Astrocyte of the cerebellum (primary cell): ENCODE measurements around the gene AMDHD1.

Source experiments
- DNase-seq: peaks from one replicate; pipeline ENCODE4 v3.0.0-alpha.2; 2011; ENCODE audit warnings: low read depth
- H3K4me3 ChIP-seq: 2 replicates; pipeline ENCODE4 v1.5.1; 2011; ENCODE audit warnings: mild to moderate bottlenecking, low read depth, low read length, moderate library complexity
- CTCF ChIP-seq: IDR thresholded peaks from 2 replicates; pipeline ENCODE4 v1.5.1; 2012; ENCODE audit warnings: low read length, low read depth, moderate library complexity, mild to moderate bottlenecking; ENCODE audit errors: missing control alignments
- in situ Hi-C: cut with HindIII; loops from 2 replicates; pipeline ENCODE4 v1.10.0; 2017; ENCODE audit warnings: low sequenced_read_pairs

AMDHD1 gene, protein sequence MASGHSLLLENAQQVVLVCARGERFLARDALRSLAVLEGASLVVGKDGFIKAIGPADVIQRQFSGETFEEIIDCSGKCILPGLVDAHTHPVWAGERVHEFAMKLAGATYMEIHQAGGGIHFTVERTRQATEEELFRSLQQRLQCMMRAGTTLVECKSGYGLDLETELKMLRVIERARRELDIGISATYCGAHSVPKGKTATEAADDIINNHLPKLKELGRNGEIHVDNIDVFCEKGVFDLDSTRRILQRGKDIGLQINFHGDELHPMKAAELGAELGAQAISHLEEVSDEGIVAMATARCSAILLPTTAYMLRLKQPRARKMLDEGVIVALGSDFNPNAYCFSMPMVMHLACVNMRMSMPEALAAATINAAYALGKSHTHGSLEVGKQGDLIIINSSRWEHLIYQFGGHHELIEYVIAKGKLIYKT

DNA sequence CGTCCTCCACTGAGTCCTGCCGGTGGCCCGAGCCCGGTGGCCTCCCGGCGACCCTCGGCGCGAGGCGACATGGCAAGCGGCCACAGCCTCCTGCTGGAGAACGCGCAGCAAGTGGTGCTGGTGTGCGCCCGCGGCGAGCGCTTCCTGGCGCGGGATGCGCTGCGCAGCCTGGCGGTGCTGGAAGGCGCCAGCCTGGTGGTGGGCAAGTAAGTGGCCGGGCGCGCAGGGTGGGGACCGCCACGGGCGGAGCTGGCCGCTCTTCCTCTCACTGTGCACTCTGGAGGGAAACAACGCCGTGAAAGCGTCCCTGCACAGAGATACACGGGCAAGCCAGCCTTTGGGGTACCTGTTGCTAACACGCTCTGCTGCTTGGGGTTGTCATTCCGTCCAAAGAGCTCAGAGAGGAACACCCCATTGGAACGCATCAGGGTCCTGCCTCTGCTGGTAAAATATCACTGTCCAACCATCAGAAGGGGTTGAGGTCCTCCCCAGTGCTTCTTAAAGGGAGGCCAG, at the start of gene AMDHD1:
Gene AMDHD1 (plus strand): TSS at position 2 of the 513 bp plus-strand sequence. CDS start 68 bp downstream, at position 70.
- DNase-seq, result no peak
- in situ Hi-C loops, result no loop called here
- H3K4me3 ChIP-seq, result peak within 1 kb of the TSS; percentile 62
- peak; percentile 22 for TF ChIP-seq CTCF

DNA sequence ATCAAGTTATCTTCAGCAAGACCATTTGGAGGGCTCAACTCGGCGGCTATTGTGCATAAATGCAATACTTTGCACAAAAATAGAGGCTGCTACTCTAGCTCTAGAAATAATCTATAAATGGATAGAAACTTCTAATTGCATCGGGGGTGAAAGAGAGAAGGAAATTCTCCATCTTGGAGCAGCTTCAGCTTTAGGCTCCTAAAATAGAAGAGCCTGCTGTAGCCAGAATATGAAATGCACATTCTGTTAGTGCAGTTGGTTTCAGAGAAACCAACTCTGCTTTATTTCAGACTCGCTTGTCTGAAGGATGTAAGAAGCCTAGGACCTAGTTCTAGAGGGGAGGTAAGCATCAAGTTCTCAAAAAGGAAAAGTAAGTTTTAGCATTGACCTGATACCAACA, 46.3 kb upstream of the AMDHD1 start:
- in situ Hi-C loops, result no loop called here
- no peak for DNase-seq
- no peak overlapping the region for H3K4me3 ChIP-seq
- TF ChIP-seq CTCF, result no peak

DNA sequence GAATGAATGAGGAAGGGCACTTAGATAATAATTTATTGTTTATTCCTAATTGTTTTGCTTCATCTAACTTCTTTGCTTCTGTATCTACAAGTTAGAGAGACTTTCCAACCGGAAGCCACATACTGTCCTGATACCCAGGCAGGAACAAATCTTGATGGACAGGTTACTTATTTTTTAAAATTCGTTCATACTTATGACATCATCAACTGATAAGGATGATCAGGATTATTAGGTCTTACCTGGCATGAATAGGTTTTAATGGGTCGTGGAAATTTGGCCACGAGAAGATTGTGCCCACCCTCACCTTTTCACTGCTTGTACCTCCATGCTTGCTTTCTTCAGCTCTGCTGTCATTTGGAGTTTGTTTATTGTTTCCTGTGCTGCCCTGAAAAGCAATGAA, 45.0 kb upstream of the AMDHD1 start:
- TF ChIP-seq CTCF, result no peak
- H3K4me3 ChIP-seq, result no peak overlapping the region
- in situ Hi-C loops, result no loop called here
- no peak for DNase-seq

DNA sequence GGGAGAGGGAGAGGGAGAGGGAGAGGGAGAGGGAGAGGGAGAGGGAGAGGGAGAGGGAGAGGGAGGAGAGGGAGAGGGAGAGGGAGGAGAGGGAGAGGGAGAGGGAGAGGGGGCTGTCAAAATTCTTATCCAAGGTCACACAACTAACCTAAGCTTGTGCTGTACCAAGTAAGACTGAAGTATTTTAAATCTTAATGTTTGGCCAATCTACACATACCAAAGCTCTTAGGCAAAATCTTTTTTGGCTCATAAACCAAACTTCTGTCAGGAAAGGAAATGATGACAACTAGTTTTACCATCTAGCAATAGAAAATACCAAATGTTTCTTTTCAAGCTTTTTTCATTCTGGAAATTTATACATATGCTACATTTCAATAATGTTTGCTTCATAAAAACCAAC, 34.6 kb upstream of the AMDHD1 start:
- no peak for TF ChIP-seq CTCF
- DNase-seq, result no peak
- no peak overlapping the region for H3K4me3 ChIP-seq
- in situ Hi-C loops, result no loop called here

- no peak for TF ChIP-seq CTCF
- no peak for DNase-seq
- in situ Hi-C loops, result loop anchor here (5.0 kb wide), 1 partner anchor 38 kb away; no protein-coding TSS in a partner anchor
- H3K4me3 ChIP-seq, result no peak overlapping the region
These were observed 33.3 kb upstream of the AMDHD1 start for GRCh38 chr12:95909871-95910270.

- TF ChIP-seq CTCF, result peak; percentile 90
- H3K4me3 ChIP-seq, result no peak overlapping the region
- in situ Hi-C loops, result no loop called here
- no peak for DNase-seq
These were observed 24.7 kb upstream of the AMDHD1 start for GRCh38 chr12:95918194-95918993.
